T1000 (cell line): ENCODE results near the gene UBTD1.
"Not testable (repeated sequence)": the region's sequence is repeated elsewhere in the genome, so short reads cannot be mapped to it uniquely, and the experiment has no call there.

Experiments used
- DNase-seq: peaks from one replicate; lab custom pipeline; 2025; ENCODE audit warnings: mixed read lengths; lab: John Stamatoyannopoulos, UW

Gene UBTD1

GRCh38 chr10:97538839-97539238 is 40.1 kb downstream of the UBTD1 start:
- no peak for DNase-seq

- DNase-seq: peak; percentile 49
These were observed 40.9 kb downstream of the UBTD1 start for GRCh38 chr10:97539523-97540200.

GRCh38 chr10:97540669-97541500 is 42.2 kb downstream of the UBTD1 start:
- DNase-seq: no peak

GRCh38 chr10:97542169-97543024 is 43.7 kb downstream of the UBTD1 start:
- DNase-seq: peak; percentile 76

GRCh38 chr10:97543025-97543546 is 44.4 kb downstream of the UBTD1 start:
- peak; percentile 78 for DNase-seq

GRCh38 chr10:97546456-97547270 is 47.9 kb downstream of the UBTD1 start:
- DNase-seq: no peak

- no peak for DNase-seq
These were observed 48.5 kb downstream of the UBTD1 start for GRCh38 chr10:97547271-97547600.

GRCh38 chr10:97547962-97548361 is 49.2 kb downstream of the UBTD1 start:
- no peak for DNase-seq

GRCh38 chr10:97548828-97549455 is 50.2 kb downstream of the UBTD1 start:
- DNase-seq: no peak

GRCh38 chr10:97549587-97550322 is 51.0 kb downstream of the UBTD1 start:
- DNase-seq: no peak

GRCh38 chr10:97550336-97551149 is 51.8 kb downstream of the UBTD1 start:
- DNase-seq: no peak

- no peak for DNase-seq
These were observed 52.5 kb downstream of the UBTD1 start for GRCh38 chr10:97551271-97551670.

- DNase-seq: peak; percentile 70
These were observed 54.9 kb downstream of the UBTD1 start for GRCh38 chr10:97553575-97554031.

GRCh38 chr10:97554336-97554735 is 55.6 kb downstream of the UBTD1 start:
- not testable (repeated sequence) for DNase-seq

- DNase-seq: not testable (repeated sequence)
These were observed 56.8 kb downstream of the UBTD1 start for GRCh38 chr10:97555541-97555940.

GRCh38 chr10:97560731-97561381 is 62.1 kb downstream of the UBTD1 start:
- DNase-seq: not testable (repeated sequence)

GRCh38 chr10:97561386-97562077 is 62.8 kb downstream of the UBTD1 start:
- not testable (repeated sequence) for DNase-seq

GRCh38 chr10:97562329-97562728 is 63.6 kb downstream of the UBTD1 start:
- not testable (repeated sequence) for DNase-seq
